Neural cell (in vitro differentiated cells): ENCODE results near the gene CERS5. TPM values are rescaled to one million over a fixed set of nuclear protein-coding genes. Genes with fewer than 3 reads are reported as not detected.
A peak's percentile ranks its signal among the peaks of the same experiment; 100 is the strongest.

ENCODE experiments used
- H2AFZ ChIP-seq: fragments of 200-600, 300-800 bp; sonication (generic), shearing (Covaris generic); 2 replicates; pipeline ENCODE4 v1.6.0; 2014; ENCODE audit warnings: low read depth, mild to moderate bottlenecking, antibody characterized with exemption, low read length, moderate library complexity
- H3F3A ChIP-seq: fragments of 200-600 bp; shearing (Covaris generic); 2 replicates; pipeline ENCODE4 v1.6.1; 2016; ENCODE audit warnings: mild to moderate bottlenecking, moderate library complexity, mixed read lengths, antibody characterized with exemption, low read length; ENCODE audit not compliant: insufficient read depth, poor library complexity, severe bottlenecking
- H3K27ac ChIP-seq: fragments of 200-600, 300-800 bp; sonication (generic), shearing (Covaris generic); 2 replicates; pipeline ENCODE4 v1.5.1; 2014; ENCODE audit warnings: mild to moderate bottlenecking, low read length, moderate library complexity
- H3K27me3 ChIP-seq: fragments of 300-800, 200-600 bp; sonication (generic), shearing (Covaris generic); 2 replicates; pipeline ENCODE4 v1.6.0; 2014; ENCODE audit warnings: mild to moderate bottlenecking, low read depth, low read length, moderate library complexity; ENCODE audit not compliant: insufficient read depth
- H3K36me3 ChIP-seq: fragments of 300-800, 200-600 bp; sonication (generic), shearing (Covaris generic); 2 replicates; pipeline ENCODE4 v1.5.1; 2014; ENCODE audit warnings: mild to moderate bottlenecking, antibody characterized with exemption, low read length, moderate library complexity; ENCODE audit not compliant: insufficient read depth
- H3K4me2 ChIP-seq: fragments of 300-800, 200-600 bp; sonication (generic), shearing (Covaris generic); 2 replicates; pipeline ENCODE4 v1.6.0; 2014; ENCODE audit warnings: mild to moderate bottlenecking, low read length
- H3K4me3 ChIP-seq: fragments of 300-800, 200-600 bp; sonication (generic), shearing (Covaris generic); 2 replicates; pipeline ENCODE4 v1.5.1; 2014; ENCODE audit warnings: mild to moderate bottlenecking, low read length, moderate library complexity
- H3K79me2 ChIP-seq: fragments of 200-600 bp; shearing (Covaris generic); replicated peaks from 2 replicates; pipeline ENCODE4 v1.6.0; 2014; ENCODE audit warnings: mild to moderate bottlenecking, low read length, moderate library complexity; ENCODE audit not compliant: insufficient read depth
- H3K9ac ChIP-seq: fragments of 300-800, 200-600 bp; sonication (generic), shearing (Covaris generic); 2 replicates; pipeline ENCODE4 v1.6.1; 2016; ENCODE audit warnings: mild to moderate bottlenecking, low read length, mixed read lengths
- H3K9me2 ChIP-seq: fragments of 200-600 bp; shearing (Covaris generic); 2 replicates; pipeline ENCODE4 v1.6.1; 2016; ENCODE audit warnings: mild to moderate bottlenecking, low read length, mixed read lengths; ENCODE audit not compliant: insufficient read depth
- H3K9me3 ChIP-seq: fragments of 200-600, 300-800 bp; sonication (generic), shearing (Covaris generic); 2 replicates; pipeline ENCODE4 v1.6.1; 2016; ENCODE audit warnings: mild to moderate bottlenecking, mixed run types, low read length, moderate library complexity, mixed read lengths
- H4K20me1 ChIP-seq: fragments of 200-600 bp; shearing (Covaris generic); 2 replicates; pipeline ENCODE4 v1.6.1; 2016; ENCODE audit warnings: mild to moderate bottlenecking, mixed run types; ENCODE audit not compliant: insufficient read depth
- CTCF ChIP-seq: fragments of 450-650 bp; IDR thresholded peaks from 2 replicates; pipeline ENCODE4 v1.5.1; 2014; ENCODE audit warnings: antibody characterized with exemption, mild to moderate bottlenecking, moderate library complexity; ENCODE audit not compliant: poor library complexity, severe bottlenecking
- EP300 ChIP-seq: fragments of 450-650 bp; conservative IDR thresholded peaks from 2 replicates; pipeline ENCODE4 v1.6.1; 2014; ENCODE audit warnings: antibody characterized with exemption, mild to moderate bottlenecking, moderate library complexity; ENCODE audit not compliant: poor library complexity, severe bottlenecking
- EZH2 ChIP-seq: fragments of 200-600, 300-800 bp; shearing (Covaris generic), sonication (generic); IDR thresholded peaks from 2 replicates; pipeline ENCODE4 v1.6.1; 2014; ENCODE audit warnings: antibody characterized with exemption, low read length, borderline replicate concordance, mild to moderate bottlenecking; ENCODE audit not compliant: insufficient read depth, poor library complexity, severe bottlenecking
- MXI1 ChIP-seq: fragments of 450-650 bp; conservative IDR thresholded peaks from 2 replicates; pipeline ENCODE4 v1.6.1; 2014; ENCODE audit warnings: antibody characterized with exemption, mild to moderate bottlenecking; ENCODE audit not compliant: poor library complexity, severe bottlenecking
- POLR2AphosphoS5 ChIP-seq: IDR thresholded peaks from 2 replicates; pipeline ENCODE4 v1.6.1; 2012
- RAD21 ChIP-seq: fragments of 450-650 bp; conservative IDR thresholded peaks from 2 replicates; pipeline ENCODE4 v1.6.1; 2014; ENCODE audit warnings: antibody characterized with exemption, mild to moderate bottlenecking, moderate library complexity
- REST ChIP-seq: IDR thresholded peaks from 2 replicates; pipeline ENCODE4 v1.6.1; 2012; ENCODE audit warnings: borderline replicate concordance
- SMC3 ChIP-seq: fragments of 450-650 bp; conservative IDR thresholded peaks from 2 replicates; pipeline ENCODE4 v1.6.1; 2014; ENCODE audit warnings: antibody characterized with exemption, mild to moderate bottlenecking, moderate library complexity; ENCODE audit not compliant: poor library complexity
- TAF1 ChIP-seq: IDR thresholded peaks from 2 replicates; pipeline ENCODE4 v1.6.1; 2012; ENCODE audit warnings: low read depth
- polyA plus RNA-seq: library from polyadenylated mRNA; depleted of rRNA; stranded (reverse); fragments of >200 nt; gene quantifications from 2 replicates; pipeline ENCODE4 v1.2.3, GENCODE V29; 2014

The CERS5 gene
- polyA plus RNA-seq, 1 donor from 2014 or later: 470 TPM

- Histone ChIP-seq H3K27me3 (no peaks in the 10 kb centered on the region), H3K4me3 (peak overlapping the region; percentile 61), H3K9ac (peak overlapping the region; percentile 64), H3F3A (no peaks in the 10 kb centered on the region), H4K20me1 (no peaks in the 10 kb centered on the region), H3K4me2 (no peak overlapping the region), H3K9me2 (no peaks in the 10 kb centered on the region), H3K9me3 (no peaks in the 10 kb centered on the region), H3K79me2 (peaks cover 4% of the 10 kb centered on the region), H2AFZ (peak overlapping the region; percentile 96), H3K36me3 (no peaks in the 10 kb centered on the region), H3K27ac (peak overlapping the region; percentile 68)
- TF ChIP-seq MXI1: no peak
- no peak for TF ChIP-seq CTCF
- TF ChIP-seq RAD21: no peak
- no peak for TF ChIP-seq EZH2
- no peak for TF ChIP-seq REST
These were observed 55.8 kb downstream of the CERS5 start for GRCh38 chr12:50111395-50111692.

GRCh38 chr12:50110762-50111351 lies 56.3 kb downstream of the CERS5 start:
- Histone ChIP-seq H3K9me3 (no peaks in the 10 kb centered on the region), H3K27me3 (no peaks in the 10 kb centered on the region), H3K9me2 (no peaks in the 10 kb centered on the region), H3K36me3 (no peaks in the 10 kb centered on the region), H3K79me2 (peaks cover 4% of the 10 kb centered on the region), H3K27ac (peak overlapping the region; percentile 68), H4K20me1 (no peaks in the 10 kb centered on the region), H3K9ac (peak overlapping the region; percentile 64), H2AFZ (peak overlapping the region; percentile 96), H3K4me3 (peak overlapping the region; percentile 61), H3K4me2 (no peak overlapping the region), H3F3A (no peaks in the 10 kb centered on the region)
- no peak for TF ChIP-seq MXI1
- TF ChIP-seq RAD21: no peak
- TF ChIP-seq EP300: no peak
- TF ChIP-seq SMC3: no peak
- TF ChIP-seq CTCF: no peak
- no peak for TF ChIP-seq REST
- TF ChIP-seq POLR2AphosphoS5: no peak
- no peak for TF ChIP-seq EZH2
- TF ChIP-seq TAF1: no peak
